OCI-LY1 (cell line): ENCODE data around the gene ST14.

Source experiments
- EZH2 ChIP-seq: fragments of 200-600 bp; sonication (generic), shearing (Covaris generic); IDR thresholded peaks from 2 replicates; pipeline ENCODE4 v1.8.0; 2017; ENCODE audit warnings: borderline replicate concordance, mixed run types, mild to moderate bottlenecking, antibody characterized with exemption, low read length, moderate library complexity, mixed read lengths
- TF ChIP-seq, protein P1 (sequence below): fragments of 200-600 bp; sonication (generic), shearing (Covaris generic); IDR thresholded peaks from 2 replicates; pipeline ENCODE4 v1.5.1; 2017; ENCODE audit warnings: mild to moderate bottlenecking, antibody characterized with exemption, low read length, moderate library complexity, mixed read lengths

DNA sequence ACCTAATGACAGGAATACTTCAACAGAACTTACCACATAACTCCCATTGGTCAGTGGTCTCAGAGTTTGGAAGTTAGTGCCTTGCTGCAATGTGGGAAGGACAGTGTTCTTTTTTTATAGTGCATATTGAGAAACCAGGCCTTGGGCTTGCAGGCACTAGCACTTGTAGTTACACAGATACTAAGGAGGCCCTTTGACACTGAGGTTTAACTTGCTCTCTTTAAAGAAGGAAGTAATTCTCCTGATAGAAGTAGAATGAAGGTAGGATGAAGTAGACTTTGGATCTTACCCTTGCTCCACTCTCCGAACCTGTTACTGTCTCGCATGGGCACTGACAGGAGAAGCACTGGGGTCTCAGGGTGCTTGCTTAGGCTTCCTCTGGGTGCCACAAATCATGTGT lies 31.0 kb upstream of the ST14 start:
- TF ChIP-seq, protein P1, sequence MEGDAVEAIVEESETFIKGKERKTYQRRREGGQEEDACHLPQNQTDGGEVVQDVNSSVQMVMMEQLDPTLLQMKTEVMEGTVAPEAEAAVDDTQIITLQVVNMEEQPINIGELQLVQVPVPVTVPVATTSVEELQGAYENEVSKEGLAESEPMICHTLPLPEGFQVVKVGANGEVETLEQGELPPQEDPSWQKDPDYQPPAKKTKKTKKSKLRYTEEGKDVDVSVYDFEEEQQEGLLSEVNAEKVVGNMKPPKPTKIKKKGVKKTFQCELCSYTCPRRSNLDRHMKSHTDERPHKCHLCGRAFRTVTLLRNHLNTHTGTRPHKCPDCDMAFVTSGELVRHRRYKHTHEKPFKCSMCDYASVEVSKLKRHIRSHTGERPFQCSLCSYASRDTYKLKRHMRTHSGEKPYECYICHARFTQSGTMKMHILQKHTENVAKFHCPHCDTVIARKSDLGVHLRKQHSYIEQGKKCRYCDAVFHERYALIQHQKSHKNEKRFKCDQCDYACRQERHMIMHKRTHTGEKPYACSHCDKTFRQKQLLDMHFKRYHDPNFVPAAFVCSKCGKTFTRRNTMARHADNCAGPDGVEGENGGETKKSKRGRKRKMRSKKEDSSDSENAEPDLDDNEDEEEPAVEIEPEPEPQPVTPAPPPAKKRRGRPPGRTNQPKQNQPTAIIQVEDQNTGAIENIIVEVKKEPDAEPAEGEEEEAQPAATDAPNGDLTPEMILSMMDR, result no peak
- TF ChIP-seq EZH2, result no peak
